ENCODE data around the gene APAF1.

Gene APAF1

DNA sequence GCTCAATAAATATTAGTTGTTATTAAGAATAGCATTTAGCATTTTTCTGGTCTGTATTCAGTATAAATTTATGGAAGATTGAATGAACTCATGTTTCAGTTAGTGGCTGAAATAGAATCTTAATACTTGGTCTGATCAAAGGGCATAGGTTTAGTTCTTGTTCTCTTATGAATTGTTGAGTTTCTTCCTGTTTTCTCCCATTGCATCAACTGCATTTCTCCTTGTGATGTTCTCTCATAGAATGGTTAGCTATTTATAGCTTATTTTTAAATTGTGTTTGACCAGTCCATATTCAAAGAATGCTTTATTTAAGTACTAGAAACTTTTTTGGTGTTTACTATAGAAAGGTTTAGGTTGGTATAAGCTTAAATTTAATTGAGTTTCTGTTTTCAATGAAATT is 29.8 kb downstream of the APAF1 start:
- no peak for DNase-seq

DNA sequence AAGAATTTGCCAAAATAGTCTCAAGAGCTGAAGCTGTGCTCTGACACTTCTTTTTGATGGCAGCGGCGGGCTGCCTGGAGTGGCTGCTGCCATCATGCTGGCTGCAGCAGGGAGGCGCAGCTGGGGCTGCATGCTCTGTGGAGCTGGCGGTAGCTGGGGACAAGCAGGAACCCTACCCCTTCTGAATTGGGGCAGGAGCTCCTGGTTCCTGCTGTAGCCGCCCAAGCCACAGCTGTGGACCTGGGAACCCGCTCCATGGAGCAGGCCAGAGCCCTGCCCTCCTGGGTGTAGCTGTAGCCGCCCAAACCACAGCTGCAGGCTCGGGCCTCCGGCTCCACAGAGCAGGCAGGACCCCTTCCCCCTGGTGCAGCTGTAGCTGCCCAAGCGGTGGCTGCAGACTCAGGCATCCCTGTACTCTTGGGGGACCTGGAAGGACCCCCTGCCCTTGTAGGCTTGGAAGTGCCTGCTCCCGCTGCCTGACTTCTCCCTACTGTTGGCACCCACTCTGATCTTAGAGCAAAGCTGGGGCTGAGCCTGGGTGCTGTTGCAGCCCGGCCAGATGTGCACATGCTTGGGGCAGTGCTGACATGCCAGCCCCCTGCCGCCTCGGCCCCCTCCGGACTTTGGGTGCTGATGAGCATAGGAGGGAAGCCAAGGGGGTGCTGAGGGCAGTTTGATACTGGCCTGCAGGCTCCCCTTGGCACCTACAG is 33.3 kb downstream of the APAF1 start:
- DNase-seq: no peak

DNA sequence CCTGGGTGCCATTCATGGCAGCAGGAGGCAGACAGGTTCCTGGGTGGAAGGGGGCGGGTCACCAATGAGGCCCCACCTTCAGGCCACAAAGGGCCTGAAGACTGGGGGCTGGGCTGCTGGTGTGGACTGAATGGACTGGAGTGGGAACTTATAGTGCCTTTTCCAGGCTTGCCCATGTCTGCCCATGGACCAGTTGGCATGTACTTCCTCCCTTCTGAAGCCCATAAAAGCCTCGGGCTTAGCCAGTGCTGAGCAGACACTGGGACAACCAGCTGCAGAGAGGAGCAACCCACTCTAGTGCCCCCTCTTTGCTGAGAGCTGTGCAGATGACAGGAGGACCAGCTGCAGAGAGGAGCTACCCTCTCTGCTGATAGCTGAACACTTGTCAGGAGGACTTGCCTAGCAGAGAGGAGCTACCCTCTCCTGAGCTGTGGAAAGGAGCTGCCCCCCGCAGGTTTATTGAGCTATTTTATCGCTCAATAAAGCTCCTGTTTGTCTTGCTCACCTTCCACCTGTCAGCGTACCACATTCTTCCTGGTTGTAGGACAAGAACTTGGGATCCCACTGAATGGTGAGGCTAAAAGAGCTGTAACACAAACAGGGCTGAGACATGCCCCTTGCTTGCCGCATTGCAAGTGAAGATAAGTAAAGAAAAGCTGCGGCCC is 34.0 kb downstream of the APAF1 start:
- DNase-seq: no peak

DNA sequence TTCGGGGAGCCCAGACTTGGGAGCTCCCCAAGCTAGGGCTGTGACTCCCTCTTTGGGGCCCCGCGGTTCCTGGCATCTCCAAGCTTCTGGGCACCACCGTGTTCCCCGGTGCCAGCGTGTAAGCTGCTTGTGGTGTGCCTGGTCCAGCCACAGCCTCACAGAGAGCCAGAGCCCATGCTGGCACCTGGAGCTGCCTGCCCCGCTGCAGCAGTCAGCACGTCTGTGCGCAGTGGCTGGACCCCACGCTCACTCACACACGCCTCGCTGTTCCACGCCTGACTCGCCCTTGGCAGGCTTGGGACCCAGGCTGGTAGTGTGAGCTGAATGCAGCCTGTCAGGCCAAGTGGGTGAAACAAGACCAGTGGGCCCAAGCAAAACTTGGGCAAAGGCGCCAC is 34.5 kb downstream of the APAF1 start:
- DNase-seq: no peak

DNA sequence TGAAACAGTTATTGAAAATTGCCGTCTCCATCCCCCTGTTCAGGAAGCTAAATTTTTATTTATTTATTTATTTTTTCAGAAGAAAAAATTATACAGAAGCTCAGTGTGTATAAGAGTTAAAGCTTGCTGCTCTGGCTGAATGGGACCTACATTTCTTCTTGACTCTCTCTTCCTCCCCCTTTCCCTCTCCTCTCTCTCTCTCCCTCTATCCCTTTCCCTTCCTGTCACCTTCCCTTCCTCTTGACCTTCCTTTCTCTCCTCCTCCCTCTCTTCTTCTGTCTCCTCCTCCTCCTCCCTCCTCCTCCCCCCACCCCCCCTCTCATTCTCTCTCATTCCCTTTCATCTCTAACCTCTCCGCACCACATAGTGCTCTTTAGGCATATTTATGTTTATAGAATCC is 39.1 kb downstream of the APAF1 start:
- no peak for DNase-seq

DNA sequence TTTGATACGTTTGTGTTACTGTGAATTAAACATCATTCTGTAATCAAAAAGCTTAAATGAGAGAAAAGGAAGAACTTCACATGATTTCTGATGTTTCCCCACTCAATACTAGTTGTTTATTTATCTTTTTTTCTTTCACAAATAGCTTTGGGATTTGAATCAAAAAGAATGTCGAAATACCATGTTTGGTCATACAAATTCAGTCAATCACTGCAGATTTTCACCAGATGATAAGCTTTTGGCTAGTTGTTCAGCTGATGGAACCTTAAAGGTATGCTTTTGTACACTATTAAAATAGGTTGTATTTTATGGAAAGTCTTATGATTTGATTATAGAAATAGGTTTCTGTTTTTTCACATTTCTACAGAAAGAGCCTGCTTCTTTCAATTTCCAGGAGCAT is 41.5 kb downstream of the APAF1 start:
- DNase-seq: no peak

DNA sequence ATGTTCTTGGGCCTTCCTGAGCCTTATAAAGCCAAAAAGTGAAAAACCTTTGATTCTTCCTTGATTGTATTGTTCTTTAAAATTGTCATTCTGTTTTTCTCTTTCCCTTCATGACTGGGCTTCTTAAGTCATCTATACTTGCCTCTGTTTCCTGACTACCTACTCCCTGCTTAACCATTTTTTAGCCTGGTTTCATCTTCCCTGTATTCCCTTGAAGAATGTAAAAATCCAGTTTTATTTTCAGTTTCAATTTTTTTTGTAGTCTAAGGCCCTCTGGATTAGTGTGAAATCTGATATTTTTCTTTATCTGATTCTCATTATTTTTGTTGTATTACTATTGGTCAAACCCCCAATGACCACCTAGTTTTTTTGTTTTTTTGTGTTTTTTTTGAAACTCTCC is 46.3 kb downstream of the APAF1 start:
- DNase-seq: no peak

DNA sequence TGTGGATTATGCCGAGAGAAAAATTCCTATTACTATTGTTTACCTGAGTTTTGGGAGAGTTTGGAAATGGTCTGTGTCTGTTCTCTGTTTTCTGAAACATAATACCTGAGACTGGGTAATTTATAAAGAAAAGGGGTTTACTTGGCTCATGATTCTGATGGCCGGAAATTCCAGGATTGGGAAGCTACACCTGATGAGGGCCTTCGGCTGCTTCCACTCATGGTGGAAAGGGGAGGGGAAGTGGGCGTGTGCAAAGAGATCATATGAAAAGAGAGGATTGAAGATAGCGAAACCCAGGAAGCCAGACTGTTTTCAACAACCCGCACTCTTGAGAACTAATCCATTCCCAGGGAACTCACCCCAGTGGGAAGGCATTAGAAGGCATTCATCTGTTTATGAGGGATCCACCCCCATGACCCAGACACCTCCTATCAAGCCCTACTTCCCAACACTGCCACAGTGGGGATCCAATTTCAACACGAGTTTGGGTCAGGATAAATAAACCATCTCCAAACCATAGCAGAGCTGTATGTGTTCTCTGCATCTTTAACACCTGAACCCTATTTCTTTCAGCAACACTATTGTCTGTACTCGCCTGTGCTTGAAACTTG is 51.1 kb downstream of the APAF1 start:
- DNase-seq: no peak

DNA sequence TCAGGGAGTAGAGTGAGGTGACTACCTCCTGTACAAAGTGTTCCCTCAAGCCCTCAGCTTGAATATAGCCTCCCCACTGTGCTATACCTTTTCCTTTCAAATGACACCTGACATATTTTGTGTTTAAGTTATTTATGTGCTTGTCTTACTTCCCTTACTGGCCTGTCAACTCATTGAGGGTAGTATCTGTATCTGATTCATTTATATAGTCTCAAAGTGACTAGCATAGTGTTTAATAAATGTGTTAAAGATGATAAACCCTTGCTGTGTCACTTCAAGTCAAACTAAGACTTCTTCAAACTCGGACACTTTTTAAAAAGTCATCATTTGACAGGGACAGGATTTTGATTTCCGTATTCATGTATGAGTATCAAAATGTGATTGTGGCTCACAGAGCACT is 52.1 kb downstream of the APAF1 start:
- no peak for DNase-seq

DNA sequence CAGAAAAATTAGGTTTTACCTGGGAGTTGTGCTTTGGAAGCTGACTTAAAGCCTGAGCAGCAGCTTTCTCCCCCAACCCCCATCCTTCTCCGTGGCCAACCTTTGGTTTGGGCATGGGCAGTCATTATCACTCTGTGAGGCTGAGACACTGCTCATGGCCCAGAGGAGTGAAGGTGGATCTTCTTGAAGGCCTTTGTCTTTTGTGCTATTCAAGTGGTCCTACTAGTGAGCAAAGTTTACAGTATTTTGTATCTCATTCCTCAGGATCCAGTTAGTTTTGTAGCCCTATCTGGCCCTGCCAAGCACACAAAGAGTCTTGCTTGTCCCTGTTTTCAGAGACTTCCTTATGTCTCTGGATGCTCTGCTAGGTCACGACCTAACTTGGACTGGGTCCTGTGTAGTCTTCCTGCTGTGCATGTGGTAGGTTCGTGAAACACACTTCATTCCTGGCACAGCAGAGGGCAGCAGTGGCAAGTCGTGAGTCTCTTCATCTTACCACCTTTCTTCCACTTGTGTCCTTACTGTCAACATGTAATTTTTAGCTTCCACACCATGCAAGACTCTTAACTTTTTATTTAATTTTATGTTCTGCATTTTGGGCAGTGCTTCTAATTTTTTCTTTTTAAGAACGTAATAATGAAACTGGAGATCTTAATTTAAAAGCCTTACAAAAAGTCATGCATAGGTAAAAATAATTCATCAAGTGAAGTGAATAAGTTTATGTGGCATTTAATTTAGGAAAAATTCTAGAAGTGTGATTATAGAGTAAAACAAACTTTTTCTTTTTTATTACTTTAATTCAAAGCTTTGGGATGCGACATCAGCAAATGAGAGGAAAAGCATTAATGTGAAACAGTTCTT is 53.7 kb downstream of the APAF1 start:
- peak in 2 of 5 donors; percentile 16 to 64 for DNase-seq

DNA sequence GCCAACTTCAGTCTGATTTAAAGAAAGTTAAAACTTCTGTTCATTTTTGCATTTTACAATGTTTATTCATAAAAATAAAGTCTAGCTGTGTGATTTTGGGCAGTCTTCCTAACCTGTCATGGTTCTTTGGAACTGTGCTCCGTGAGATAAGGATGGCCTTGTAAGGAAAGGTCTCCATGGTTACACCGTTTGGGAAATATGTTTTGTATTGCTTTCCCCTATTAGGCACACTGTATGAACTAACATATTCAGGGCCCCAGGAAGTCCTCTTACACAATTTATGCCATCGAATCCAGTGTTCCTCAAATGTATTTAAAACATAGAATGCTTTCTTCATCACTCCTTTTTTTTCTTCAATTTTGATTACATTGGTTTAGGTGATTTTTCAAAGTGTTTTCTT is 54.5 kb downstream of the APAF1 start:
- DNase-seq: no peak

DNA sequence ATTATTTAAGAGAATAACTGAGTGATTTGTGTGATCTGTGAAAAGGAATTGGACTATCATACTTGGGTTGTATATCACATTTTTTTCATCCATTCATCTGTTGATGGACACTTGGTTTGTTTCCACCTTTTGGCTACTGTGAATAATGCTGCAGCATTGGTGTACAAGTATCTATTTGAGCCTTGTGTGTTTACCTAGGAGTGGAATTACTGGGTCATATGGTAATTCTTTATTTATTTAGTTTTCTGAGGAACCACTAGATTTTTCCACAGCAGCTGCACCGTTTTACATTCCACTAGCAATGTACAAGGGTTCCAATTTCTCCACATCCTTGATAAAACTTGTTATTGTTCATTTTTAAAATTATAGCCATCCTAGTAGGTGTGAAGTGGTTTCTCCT is 56.1 kb downstream of the APAF1 start:
- no peak for DNase-seq

DNA sequence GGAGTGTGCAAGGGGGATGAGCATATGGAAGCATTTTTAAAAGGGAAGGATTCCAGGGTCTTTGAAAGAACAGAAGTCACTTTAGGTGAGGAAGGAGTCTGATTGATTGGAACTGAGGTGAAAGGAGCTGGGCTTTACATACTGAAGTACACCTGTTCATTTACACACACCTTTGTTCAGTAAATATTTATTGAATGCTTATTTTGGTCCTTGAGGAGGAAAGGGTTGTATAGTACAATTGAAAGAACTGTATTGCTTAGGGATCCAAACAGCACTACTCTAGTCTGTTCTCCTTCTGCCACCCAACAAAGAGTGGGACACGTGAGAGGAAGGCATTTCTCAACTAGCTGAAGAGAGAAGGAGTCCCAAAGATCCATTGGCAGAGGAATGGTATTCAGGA is 63.9 kb downstream of the APAF1 start:
- DNase-seq: no peak

DNA sequence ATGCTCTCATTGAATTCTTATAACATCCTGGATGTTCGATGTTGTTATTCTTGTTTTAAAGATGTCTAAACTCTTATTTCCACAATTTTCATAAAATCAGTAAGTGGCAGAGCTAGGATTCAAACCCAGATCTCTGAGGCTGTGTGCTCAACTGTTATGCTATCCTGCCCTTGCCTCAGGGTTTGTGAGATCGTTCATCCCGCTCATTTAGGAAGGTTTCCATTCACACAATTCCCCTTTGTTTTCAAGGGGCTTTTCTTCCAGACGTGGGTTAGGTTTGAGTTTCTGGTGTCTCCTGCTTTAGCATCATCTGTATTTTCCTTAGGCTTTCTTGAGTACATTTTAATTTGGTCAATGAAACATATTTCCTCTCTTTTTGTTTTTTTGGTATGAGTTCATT is 69.3 kb downstream of the APAF1 start:
- DNase-seq: no peak

DNA sequence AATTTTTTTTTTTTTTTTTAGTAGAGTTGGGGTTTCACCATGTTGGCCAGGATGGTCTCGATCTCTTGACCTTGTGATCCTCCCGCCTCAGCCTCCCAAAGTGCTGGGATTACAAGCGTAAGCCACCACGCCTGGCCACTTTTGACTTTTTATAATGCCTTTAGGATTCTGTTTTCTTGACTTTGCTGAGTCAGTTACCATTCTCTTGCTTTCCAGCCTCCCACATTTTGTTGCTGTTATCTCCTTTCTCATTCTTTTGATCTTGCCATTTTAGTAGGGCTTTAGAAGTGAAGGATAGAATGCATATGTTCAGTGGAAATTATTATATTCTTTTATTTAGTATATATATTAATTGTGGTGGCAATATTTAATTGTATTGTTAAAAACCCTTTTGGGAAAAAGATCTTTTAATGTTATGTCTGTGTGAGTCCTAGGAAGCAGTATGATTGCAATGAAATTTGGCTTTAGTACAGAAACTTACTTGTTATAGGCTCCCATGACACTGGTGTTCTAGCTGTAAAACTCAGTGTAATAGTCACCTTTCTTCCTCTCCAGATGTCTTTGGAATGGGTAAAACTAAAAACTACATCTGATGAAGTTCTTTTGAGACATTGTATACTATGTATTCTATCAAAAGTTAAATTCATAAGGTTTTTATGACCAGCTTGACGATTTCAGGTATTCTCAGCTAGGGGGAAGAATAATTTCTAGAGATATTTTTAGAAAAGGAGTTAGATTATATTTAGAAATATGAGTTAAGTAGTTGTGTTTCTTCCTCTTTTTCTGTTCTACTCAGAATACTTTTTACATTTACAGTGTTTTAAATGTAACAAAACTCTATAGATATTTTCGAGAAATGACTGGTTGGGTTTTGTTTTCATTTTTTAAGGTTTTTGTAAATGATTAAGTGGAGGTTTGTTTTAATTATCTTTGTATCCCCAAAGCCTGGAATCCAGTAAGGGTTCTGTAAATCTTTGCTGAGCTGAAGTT is 74.7 kb downstream of the APAF1 start:
- no peak for DNase-seq

DNA sequence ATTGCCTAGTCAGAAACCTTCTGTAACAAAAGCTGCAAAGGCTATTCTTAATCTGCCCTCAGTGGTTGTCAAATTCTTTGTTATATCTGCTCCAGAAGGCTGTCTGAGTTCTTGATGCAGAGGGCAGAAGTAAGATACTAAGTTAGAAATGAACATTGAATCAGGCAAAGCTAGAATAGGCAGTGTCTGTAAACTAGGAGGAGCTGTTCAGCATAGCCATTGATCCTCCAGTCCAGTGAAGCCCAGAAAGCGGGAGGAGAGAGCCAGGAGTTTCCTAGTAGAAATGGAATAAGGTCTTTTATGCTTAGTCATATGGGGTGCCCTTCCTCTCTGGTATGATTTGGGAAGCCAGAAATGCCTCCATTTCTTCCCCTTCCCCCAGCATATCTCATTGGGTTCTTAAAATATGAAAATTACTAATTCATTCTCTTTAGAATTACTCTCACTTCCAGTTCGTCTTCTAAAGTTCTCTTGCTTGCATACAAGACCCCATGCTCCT is 76.2 kb downstream of the APAF1 start:
- DNase-seq: no peak

DNA sequence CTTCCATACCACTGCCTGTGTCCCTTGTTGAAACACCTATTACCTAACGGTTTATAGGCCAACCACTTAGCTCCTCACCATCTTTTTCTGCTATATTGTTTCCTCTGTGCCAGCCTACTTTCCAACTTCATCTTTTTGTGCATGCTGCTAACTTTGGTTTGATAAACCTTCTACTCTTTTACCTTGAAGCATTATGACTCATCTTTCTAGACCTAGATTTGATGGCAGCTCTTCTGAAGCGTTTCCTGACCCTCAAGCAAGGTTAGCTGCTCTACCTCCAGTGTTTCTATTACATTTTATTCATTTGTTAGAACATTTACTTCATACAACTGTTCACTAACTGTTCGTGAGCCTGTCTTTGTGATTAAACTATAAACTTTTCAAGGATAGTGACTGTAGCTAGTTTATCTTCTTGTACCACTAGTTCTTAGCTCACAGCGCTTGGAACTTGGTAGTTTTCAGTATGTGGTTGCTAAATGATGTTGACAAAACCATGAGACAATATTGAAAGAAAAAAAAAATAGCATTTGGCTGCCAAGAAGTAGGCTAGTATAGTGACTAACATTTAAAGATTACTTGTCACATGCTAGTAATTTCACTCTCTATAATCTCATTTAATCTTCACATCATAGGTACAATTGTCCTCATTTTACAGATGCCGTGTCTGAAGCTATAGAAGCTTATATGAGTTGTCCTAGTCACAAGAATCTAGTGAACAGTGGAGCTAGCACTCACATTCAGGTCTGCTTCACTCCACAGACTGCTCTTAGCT is 79.5 kb downstream of the APAF1 start:
- DNase-seq: peak in 1 of 5 donors; percentile 46

DNA sequence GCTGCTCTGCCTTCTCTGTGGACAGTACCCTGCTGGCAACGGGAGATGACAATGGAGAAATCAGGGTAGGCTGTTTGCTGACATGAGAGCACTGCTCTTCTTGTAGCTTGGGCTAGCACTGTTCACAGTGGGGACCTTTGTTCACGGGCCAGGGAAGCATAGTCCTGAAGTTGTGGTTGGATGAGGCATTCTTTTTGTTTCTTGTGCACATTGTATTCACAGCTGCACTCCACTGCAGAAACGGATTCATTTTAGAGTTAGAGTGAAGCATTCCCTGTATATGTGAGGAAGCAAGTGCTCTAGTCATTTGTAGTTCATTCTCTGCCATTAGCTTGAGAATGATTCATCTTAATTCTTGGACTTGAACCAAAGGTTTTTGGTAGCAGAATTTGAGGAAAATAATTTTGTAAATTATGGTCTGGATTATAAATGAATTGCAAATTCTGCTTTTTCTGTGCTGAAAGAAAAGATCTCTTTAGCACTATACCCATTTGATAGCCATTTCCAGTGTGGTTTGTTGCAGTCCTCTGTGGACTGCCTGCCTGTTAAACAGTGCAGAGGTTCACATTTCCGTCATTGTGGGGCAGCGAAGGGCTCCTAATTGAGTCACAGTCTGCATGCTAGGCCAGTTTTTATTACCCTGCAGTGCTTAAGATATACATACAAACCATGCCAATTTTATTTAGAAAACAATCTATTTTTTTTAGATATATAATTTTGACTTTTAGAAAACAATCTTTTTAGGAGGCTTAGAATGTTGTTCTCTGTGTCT is 80.6 kb downstream of the APAF1 start:
- peak in 2 of 5 donors; percentile 12 to 57 for DNase-seq

DNA sequence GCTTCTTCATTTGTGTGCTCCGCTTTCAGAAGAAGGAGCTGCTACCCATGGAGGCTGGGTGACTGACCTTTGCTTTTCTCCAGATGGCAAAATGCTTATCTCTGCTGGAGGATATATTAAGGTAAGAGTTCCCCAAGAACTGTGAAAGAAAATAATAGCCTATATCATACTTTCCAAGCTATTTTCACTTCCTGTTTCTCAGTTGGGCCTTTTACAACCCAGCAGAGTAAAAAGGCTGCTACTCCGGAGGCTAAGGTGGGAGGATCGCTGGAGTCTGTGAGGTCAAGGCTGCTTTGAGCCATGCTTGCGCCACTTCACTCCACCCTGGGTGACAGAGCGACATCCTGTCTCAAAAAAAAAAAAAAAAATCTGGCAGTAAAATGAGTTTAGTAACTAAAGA is 82.1 kb downstream of the APAF1 start:
- no peak for DNase-seq

DNA sequence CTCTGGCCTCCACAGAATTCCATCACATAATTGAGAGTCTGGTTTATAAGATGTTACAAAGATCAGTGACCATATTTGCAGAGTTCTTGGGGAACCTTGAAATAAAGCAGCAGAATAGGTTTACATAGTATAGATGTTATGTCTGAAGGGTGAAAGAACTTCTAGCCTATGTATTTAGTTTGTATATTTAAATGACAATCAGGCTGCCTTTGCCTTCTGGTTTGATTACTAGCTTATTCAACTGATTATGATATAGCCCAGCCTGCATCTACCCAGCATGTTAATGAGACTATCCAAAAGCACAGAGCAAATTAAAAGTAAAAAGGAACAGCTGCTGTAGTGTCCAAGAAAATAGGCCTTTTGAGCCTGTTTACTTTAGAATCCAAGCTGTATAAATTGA is 85.3 kb downstream of the APAF1 start:
- no peak for DNase-seq

Measured in T-helper 1 cell (primary cell).